Measurements from ENCODE around the gene CORO1A.

GRCh38 chr16:30166202-30166902 lies 17.1 kb upstream of the CORO1A start:
- TF ChIP-seq POLR2AphosphoS5 (IDR thresholded peaks at IDR 0.05) = no peak
- no peak for TF ChIP-seq CTCF (IDR thresholded peaks at IDR 0.05)
- TF ChIP-seq POLR2A (IDR thresholded peaks at IDR 0.05) = no peak
